Measurements from ENCODE around the gene LRP1.

- TF ChIP-seq CTCF (IDR thresholded peaks at IDR 0.05; ENCODE audit: insufficient read depth, low read depth, low read length) (no peak), EZH2 (IDR thresholded peaks at IDR 0.05; ENCODE audit: insufficient read depth, low read length) (no peak)
These were observed 118.8 kb downstream of the LRP1 start for GRCh38 chr12:57247041-57247440.

All from astrocyte (in vitro differentiated cells and primary cell).